GM21526 (cell line): ENCODE data around the gene CYP4F8.
"Not testable (repeated sequence)": the region's sequence is repeated elsewhere in the genome, so short reads cannot be mapped to it uniquely, and the experiment has no call there.

Experiments used
- ATAC-seq: cut with Tn5 transposase; IDR thresholded peaks from one replicate; pipeline ENCODE4 v1.9.1; 2021; ENCODE audit warnings: moderate library complexity; ENCODE audit not compliant: unreplicated experiment, low FRiP score

The CYP4F8 gene, protein sequence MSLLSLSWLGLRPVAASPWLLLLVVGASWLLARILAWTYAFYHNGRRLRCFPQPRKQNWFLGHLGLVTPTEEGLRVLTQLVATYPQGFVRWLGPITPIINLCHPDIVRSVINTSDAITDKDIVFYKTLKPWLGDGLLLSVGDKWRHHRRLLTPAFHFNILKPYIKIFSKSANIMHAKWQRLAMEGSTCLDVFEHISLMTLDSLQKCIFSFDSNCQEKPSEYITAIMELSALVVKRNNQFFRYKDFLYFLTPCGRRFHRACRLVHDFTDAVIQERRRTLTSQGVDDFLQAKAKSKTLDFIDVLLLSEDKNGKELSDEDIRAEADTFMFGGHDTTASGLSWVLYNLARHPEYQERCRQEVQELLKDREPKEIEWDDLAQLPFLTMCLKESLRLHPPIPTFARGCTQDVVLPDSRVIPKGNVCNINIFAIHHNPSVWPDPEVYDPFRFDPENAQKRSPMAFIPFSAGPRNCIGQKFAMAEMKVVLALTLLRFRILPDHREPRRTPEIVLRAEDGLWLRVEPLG

DNA sequence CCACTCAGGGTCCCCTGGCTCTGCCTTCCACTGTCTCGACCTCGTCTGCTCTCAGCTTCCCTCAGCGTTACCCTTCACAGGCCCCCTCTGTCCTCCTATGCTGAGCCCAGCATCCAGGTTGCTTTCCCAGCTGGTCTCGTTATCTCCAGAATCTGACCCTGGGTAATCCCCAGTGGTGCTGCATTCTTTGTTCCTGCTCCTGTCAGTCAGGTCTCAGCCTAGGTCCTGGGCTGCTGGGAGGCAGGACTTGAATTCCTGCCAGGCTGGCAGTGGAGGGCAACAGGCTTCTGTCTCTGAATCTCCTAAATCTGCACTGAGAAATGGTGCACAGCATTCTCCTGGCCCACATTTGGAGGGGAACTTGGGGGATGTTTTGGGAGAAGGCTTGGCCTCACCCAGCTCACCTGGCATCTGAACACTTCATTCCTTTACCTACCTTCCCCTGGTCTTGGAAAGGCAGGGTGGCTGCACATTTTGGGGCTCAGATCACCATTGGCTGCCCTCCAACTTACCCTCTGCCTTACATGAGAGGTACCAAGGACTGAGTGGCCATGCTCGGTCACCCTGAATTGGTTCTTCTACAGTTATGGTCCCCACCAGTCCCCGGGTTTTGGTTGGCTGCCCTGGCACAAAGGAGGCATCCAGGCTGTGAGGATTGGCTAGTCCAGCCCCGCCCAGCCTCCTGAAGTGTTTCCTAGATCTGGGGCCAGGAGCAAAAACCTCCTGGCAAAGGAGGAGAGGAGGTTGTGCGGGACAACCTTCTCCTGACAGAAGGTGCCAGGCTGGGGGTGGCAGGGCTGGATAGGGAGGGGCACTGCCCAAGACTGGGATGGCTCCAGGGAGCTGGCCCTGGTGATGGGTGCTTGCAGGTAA, at the start of gene CYP4F8:
CYP4F8 (plus strand) TSS at position 712 of the 873 bp plus-strand sequence. CDS start 399 bp downstream, outside the sequence.
- ATAC-seq, result no peak

DNA sequence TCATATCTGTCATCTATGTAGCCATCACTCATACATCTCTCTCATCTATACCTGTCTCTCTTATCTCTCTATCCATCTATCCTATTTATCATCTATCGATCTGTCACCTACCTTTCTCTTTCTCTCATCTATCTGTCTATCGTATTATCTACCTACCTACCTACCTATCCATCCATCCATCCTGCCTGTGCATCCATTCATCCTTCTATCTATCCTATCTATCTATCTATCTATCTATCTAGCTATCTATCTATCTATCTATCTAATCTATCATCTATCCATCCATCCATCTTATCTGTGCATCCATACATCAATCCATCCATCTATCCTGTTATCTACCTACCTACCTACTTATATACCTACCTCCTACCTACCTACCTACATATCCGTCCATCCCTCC, 44.6 kb upstream of the CYP4F8 start:
- no peak for ATAC-seq

DNA sequence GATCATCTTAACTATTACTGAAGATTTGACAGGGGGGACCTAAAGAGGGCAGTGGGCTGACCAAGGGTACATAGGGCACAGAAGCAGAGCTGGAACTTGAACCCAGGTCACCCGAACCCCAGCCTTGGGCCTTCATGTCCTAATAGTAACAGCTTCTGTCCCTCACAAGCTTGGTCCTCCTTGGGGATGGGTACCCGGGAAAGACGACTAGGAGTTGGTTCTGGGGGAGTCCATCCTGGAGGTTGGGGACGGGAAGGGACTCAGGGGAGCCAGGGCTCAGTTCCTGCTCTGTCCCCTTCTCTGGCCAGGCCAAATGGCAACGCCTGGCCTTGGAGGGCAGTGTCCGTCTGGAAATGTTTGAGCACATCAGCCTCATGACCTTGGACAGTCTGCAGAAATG, 39.6 kb upstream of the CYP4F8 start:
- ATAC-seq, result no peak

DNA sequence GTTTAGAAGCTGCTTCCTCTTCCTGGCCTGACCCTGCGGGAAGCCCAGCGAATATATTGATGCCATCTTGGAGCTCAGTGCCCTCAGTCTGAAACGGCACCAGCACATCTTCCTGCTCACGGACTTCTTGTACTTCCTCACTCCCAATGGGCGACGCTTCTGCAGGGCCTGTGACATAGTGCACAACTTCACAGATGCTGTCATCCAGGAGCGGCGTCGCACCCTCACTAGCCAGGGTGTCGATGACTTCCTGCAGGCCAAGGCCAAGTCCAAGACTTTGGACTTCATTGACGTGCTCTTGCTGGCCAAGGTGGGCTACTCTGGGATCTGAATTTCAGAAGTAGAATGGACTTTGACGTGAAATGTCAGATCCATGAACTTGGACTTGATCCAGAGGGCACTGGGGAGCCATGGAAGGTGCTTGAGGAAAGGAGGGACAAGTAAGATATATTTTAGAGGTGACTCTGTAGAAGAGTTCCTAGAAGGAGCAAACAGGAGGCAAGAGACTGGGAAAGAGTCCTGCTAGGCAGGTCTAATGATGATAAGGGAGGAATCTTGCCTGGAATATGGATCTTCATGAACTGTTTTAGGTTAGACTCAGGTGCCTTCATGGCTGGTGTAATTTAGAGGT, 38.4 kb upstream of the CYP4F8 start:
- ATAC-seq, result no peak

DNA sequence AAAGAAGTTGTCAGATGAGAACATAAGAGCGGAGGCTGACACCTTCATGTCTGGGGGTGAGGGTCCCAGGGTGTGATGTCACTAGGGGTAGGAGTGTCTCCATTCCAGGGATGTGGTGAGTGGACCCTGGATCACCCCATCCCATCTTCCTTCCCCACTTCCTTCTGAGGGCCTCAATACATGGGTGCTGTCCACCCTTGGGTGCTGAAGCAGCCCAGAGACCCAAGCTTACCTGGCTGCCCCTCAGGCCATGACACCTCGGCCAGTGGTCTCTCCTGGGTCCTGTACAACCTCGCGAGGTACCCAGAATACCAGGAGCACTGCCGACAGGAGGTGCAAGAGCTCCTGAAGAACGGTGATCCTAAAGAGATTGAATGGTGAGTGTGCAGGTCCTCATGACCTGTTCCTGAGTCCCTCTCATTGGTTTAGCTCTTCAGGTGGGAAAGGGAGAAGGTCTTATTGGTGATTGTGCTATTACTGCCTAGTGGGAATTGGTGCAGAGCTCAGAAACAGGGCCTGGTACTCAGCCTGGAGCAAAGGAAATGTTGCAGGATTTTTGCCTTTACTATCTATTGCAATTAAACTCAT, 37.7 kb upstream of the CYP4F8 start:
- no peak for ATAC-seq

DNA sequence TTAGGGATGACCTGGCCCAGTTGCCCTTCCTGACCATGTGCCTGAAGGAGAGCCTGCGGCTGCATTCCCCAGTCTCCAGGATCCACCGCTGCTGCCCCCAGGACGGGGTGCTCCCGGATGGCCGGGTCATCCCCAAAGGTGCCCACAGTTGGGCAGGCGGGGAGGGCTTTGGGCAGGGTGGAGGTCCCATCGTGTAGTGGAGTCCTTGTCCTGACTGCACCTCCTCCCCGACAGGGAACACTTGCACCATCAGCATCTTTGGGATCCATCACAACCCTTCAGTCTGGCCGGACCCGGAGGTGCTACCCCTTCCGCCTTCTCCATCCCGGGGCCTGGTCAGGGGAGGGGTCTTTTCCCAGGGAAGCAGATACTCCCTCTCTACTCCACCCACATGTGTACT, 31.7 kb upstream of the CYP4F8 start:
- ATAC-seq, result no peak

DNA sequence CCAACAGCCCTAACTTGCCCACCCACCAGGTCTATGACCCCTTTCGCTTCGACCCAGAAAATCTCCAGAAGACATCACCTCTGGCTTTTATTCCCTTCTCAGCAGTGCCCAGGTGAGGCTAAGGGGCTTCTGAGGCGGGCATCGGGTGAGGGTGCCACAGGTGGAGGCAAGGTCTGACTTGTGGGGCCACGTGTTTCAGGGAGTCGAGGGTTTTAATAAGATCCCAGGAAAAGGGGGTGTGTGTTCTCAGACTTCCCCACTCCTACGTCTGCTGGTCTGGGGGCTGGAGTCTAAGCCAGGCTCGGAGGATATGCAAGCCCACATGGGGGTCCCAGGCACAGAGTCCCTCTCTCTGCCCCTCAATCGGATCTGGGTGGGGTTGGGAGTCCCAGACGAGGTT, 30.9 kb upstream of the CYP4F8 start:
- ATAC-seq, result no peak

DNA sequence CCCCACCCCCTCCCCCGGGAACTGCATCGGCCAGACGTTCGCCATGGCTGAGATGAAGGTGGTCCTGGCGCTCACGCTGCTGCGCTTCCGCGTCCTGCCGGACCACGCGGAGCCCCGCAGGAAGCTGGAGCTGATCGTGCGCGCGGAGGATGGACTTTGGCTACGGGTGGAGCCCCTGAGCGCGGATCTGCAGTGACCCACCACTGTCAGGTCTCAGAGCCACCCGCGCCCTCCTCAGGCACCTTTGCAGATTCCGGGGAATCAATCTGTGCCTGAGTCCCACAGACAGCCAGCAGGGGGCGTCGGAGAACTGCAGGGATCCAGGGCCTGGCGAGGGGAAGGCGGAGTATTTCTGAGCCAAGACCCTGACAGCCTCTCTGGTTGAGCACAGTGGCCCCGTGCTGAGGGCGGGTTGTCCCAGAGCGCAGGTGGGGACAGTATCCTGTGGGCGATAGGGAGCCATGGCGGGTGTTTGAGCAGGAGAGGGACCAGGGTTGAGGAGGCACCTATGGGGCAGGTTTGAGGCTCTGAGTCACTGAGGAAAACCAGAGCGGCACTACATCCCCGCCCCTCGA, 30.4 kb upstream of the CYP4F8 start:
- no peak for ATAC-seq

DNA sequence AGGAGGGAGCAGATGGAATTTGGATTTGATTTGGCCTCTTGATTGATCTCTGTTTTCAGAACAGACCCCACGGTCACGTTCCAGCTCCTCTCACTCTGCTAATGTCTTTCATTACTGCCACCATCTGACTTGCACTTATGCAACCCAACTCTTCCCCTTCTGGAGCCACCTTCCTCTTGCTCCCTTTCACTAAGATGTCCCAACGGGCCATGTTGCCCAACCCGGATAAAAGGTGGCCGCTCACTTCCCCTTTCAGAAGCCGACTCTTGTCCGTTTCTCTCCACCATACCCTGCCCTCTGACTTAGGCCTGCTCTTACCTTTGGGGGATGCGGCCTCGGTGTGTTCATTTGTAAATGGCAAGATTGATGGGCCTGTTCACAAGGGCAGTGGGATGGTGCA, 27.4 kb upstream of the CYP4F8 start:
- no peak for ATAC-seq

DNA sequence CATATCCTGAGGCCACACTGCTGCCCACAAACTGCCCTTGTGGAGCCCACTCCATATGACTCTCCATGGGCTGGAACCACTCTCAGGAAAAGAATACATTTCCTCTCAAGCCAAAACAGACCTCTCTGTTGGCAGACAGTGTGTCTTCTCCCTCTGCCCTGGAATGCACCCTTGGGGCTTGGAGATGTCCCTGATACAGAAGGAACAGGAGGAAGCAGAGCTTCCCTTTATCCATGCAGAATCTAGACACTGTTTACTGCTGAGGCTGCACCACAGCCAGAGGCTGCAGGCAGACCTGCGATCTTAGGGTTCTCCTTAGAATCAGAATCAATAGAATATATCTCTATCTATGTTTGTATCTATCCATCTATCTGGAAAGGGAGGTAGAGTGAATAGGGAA, 26.8 kb upstream of the CYP4F8 start:
- no peak for ATAC-seq

DNA sequence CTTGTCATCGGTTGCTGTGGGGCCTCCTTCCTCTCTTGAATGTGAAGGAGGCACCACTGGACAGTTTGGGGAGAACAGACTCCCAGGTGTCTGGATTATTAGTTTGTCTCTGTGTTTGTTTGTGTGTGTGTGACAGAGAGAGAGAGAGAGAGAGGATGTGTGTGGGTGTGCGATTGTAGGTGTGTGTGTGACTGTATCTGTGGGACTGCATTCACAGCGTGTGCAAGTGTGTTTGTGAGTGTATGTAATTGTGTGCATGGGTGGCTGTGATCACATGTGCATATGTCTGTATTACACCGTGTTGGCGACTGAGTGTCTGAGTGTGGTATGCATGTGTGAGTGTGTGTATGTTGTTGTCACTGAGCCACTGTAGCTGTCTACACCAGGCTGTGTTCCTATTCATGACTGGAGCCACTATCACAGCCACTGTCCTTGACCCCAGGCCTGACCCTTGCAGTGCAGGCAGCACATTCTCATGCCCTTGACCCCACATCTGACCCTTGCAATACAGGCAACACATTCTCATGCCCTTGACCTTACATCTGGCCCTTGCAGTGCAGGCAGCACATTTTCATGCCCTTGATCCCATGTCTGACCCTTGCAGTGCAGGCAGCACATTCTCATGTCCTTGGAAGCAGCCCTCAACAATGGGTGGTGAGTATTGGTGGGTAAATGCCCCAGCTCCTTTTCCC, 25.1 kb upstream of the CYP4F8 start:
- ATAC-seq, result no peak

DNA sequence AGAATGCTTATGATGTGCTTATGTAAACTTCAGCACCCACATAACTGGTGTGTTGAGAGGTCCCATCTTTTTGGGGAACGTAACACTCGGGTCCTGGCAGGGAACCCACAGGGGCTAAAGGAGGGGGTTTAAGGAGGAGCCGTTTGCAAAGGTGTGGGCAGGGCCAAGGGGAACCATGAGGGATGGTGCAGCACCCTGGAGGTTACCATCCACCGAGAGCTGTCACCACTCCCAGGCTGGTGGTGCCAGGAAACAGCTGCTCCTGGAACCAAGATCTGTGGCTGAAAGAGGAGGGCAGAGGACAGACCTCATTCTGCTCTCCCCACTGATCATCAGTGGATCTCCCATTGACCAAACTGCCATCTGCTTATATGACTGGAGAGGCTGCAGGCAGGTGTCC, 23.2 kb upstream of the CYP4F8 start:
- ATAC-seq, result no peak

DNA sequence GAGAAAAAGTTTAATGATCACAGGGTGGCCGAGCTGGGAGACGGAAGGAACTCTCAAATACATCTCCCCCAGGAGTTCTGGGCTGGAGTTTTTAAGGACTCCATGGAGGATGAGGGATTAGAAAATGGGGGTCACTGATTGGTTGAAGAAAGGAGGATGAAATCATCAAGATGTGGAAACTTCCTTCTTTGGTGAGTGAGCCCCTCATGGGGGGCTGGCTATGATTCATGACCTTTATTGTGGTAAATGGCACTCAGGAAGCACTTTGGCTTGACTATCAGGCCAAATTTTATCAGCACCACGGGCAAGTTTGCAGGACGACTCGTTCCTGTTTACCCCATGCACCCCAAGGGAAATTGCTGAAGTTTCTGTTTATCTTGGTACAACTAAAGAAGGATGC, 22.5 kb upstream of the CYP4F8 start:
- not testable (repeated sequence) for ATAC-seq

DNA sequence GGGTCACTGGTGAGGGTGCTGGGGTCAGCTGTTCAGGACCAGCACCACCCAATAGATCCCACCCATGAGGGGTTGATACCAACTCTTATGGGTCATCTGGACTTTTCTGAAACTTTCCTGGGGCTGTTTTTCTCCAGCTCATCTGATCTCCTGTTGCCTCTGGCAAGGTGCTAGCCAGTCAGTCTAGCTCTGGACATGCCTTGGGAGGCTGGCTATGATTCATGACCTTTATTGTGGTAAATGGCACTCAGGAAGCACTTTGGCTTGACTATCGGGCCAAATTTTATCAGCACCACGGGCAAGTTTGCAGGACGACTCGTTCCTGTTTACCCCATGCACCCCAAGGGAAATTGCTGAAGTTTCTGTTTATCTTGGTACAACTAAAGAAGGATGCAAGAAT, 21.3 kb upstream of the CYP4F8 start:
- not testable (repeated sequence) for ATAC-seq

DNA sequence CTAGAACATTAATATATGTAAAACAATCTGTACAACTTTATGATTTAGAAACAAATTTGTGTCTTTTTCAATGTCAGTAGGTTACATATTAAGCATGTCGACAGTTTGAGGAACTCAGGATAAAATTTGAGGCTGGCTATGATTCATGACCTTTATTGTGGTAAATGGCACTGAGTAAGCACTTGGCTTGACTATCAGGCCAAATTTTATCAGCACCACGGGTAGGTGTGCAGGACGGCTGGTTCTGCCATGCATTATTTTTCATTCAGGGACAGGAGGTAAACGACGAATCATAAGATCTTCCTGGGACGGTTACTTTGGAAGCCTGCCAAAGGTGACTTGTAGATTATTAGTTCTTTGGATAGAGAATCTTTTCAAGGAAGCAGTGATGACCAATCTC, 19.9 kb upstream of the CYP4F8 start:
- no peak for ATAC-seq

DNA sequence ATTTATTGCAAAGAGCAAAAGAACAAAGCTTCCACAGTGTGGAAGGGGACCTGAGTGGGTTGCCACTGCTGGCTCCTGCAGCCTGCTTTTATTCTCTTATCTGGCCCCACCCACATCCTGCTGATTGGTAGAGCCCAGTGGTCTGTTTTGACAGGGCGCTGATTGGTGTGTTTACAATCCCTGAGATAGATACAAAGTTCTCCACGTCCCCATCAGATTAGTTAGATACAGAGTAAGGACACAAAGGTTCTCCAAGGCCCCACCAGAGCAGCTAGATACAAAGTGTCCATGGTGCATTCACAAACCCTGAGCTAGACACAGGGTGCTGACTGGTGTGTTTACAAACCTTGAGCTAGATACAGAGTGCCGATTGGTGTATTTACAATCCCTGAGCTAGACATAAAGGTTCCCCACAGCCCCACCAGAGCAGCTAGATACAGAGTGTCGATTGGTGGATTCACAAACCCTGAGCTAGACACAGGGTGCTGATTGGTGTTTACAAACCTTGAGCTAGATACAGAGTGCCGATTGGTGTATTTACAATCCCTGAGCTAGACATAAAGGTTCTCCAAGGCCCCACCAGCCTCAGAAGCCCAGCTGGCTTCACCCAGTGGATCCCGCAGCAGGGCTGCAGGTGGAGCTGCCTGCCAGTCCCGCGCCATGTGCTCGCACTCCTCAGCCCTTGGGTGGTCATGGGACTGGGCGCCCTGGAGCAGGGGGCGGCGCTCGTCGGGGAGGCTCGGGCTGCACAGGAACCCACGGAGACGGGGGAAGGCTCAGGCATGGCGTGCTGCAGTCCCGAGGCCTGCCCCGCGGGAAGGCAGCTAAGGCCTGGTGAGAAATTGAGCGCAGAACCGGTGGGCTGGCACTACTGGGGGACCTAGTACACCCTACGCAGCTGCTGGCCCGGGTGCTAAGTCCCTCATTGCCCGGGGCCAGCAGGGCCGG, 6.8 kb upstream of the CYP4F8 start:
- not testable (repeated sequence) for ATAC-seq

DNA sequence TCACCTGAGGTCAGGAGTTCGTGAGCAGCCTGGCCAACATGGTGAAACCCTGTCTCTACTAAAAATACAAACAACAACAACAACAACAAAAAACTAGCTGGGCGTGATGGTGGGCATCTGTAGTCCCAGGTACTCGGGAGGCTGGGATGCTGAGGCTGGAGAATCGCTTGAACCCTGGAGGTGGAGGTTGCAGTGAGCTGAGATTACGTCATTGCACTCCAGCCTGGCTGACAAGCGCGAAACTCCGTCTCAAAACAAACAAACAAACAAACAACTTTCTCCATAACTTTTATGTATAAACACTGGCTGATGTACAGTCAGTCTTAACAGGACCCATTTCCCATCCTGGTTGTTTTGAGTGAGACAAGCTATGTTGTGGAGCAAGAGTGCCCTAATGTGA, 5.8 kb upstream of the CYP4F8 start:
- ATAC-seq, result no peak

DNA sequence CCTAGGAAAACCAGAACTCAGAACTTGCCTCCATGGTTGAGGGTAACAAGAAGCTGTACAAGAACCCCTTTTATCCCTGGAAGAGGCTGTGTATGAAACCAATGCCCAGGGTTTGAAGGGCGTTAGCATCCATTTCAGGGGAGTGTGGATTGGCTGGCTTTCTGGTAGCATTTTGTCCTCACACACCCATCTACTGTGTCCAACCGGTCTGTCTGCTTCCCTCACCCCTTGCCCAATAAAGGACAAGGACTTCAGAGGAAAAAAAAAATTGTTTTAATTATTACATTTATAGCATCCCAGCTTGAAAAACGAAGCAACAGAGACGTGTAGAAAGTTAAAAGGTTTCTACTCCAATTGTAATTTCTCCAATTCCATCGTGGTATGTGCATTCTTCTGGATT, 2.7 kb upstream of the CYP4F8 start:
- no peak for ATAC-seq

DNA sequence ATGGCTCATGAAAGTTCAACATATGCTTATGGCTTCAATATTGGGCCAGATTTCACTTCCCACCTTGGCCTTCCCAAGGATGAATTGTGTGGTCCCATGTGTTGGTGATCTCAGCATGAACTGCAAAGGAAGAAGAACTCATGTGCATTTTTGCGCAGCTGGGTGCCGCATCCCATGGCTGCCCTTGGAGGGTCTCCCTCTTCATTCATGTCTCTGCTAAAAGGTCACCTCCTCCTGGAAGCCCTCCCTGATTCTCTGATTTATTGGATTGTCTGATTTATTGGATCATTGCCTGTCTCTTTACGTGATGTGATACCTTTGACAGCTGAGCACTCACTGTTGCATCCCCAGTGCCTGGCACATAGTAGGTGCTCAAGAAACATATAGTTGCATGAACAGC, 1.7 kb upstream of the CYP4F8 start:
- no peak for ATAC-seq
